ENCODE data around the gene CCDC74B. TPM values are rescaled to one million over a fixed set of nuclear protein-coding genes. Genes with fewer than 3 reads are reported as not detected.
"Not testable (repeated sequence)": the region's sequence is repeated elsewhere in the genome, so short reads cannot be mapped to it uniquely, and the experiment has no call there.

The CCDC74B gene
- polyA plus RNA-seq, 3 donors: not detected

DNA sequence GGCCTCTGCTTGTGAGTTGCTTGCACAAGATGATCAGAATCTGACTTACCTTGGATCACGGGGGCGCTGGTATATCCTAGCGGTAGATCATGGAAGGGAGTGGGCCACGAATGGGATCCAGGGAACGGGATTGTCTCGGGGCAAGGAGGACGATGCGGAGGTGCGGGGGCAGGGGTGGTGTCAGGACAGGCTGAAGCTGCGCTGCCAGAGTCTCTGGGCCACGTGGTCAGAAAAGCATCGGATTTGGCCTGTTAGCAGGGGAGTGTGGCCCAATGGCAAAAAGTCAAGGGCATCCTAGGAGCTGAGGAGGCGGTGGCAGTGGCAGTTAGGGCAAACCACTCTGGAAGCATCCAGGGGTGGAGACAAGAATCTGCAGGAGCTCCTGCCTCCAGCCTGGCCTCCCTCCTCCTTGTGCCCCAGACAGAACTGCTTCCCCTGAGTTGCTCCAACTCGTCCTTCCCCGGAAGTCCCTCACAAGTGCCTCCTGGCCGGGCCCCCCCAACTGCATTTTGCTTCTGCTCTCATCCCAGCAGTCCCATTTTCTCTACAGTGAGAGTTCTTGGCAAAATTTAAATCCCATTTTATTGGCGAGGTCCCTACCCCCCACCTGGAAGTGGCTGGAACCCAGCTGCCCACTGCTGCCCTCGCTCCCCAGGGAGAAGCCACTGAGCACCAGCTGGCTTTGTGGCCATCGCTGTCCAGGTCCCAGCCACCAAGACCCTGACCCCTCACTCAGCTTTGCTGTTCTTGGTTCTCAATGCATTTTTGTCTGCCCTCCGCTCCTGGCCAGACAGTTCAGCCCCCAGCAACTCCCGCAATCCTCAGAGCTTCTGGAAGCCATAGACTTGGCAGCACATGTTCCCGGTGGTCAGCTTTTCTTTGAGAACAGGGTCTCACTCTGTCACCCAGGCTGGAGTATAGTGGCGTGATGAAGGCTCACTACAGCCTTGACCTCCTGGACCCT is 5.6 kb upstream of the CCDC74B start:
- H2AFZ ChIP-seq (ENCODE audit: insufficient read depth, low read depth, low read length, poor library complexity, severe bottlenecking): no peak overlapping the region
- Mint-ChIP-seq H3K27me3 (ENCODE audit: low read depth in 3 of 3) (peaks cover 19 to 24% (median 23%) of the 10 kb centered on the region in 3 donors), H3K4me3 (no peak overlapping the region), H3K36me3 (peaks cover 17 to 44% of the 10 kb centered on the region in 2 donors), H3K4me1 (no peaks in the 10 kb centered on the region), H3K27ac (peak overlapping the region in 2 of 7 donors; percentile 21 to 33), H3K9me3 (peaks cover 0 to 3% (median 0%) of the 10 kb centered on the region in 7 donors)
- H3K4me2 ChIP-seq (replicated peaks; ENCODE audit: extremely low read depth, low read length, poor library complexity, severe bottlenecking): no peak overlapping the region
- no peak overlapping the region for H3K4me3 ChIP-seq (replicated peaks in 1 of 3; ENCODE audit: low read depth in 2 of 3, low read length in 3 of 3)
- no peak overlapping the region for H3K27ac ChIP-seq (ENCODE audit: low read depth in 1 of 2, low read length in 2 of 2)
- TF ChIP-seq, protein P1, sequence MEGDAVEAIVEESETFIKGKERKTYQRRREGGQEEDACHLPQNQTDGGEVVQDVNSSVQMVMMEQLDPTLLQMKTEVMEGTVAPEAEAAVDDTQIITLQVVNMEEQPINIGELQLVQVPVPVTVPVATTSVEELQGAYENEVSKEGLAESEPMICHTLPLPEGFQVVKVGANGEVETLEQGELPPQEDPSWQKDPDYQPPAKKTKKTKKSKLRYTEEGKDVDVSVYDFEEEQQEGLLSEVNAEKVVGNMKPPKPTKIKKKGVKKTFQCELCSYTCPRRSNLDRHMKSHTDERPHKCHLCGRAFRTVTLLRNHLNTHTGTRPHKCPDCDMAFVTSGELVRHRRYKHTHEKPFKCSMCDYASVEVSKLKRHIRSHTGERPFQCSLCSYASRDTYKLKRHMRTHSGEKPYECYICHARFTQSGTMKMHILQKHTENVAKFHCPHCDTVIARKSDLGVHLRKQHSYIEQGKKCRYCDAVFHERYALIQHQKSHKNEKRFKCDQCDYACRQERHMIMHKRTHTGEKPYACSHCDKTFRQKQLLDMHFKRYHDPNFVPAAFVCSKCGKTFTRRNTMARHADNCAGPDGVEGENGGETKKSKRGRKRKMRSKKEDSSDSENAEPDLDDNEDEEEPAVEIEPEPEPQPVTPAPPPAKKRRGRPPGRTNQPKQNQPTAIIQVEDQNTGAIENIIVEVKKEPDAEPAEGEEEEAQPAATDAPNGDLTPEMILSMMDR (IDR thresholded peaks at IDR 0.05): no peak
- peaks cover 4 to 10% of the 10 kb centered on the region in 2 donors for H3K27me3 ChIP-seq (ENCODE audit: control insufficient read depth in 2 of 2, insufficient read depth in 2 of 2, low read length in 2 of 2)
- intact Hi-C loops (cut with micrococcal nuclease): no loop called here
- WGBS (ENCODE audit: insufficient coverage): 93% methylated on average over 21 of the region's 23 CpGs
- H3K4me1 ChIP-seq (ENCODE audit: control insufficient read depth in 1 of 2, insufficient read depth in 2 of 2, low read length in 2 of 2): no peaks in the 10 kb centered on the region
- no peaks in the 10 kb centered on the region for H3K9me3 ChIP-seq (replicated peaks in 1 of 2; ENCODE audit: control insufficient read depth in 1 of 2, insufficient read depth in 1 of 2, low read length in 2 of 2)
- H3K79me2 ChIP-seq (ENCODE audit: insufficient read depth, low read length): no peaks in the 10 kb centered on the region
- no peak overlapping the region for H3K9ac ChIP-seq (ENCODE audit: insufficient read depth, low read length, poor library complexity, severe bottlenecking)
- H4K20me1 ChIP-seq (ENCODE audit: insufficient read depth, low read length): no peaks in the 10 kb centered on the region
- DNase-seq: no peak
- H3K36me3 ChIP-seq (replicated peaks in 1 of 2; ENCODE audit: control insufficient read depth in 1 of 2, insufficient read depth in 2 of 2, low read length in 2 of 2): peaks cover 29 to 37% of the 10 kb centered on the region in 2 donors

- DNase-seq; H3K4me1 ChIP-seq (ENCODE audit: control insufficient read depth in 1 of 2, insufficient read depth in 2 of 2, low read length in 2 of 2); H3K79me2 ChIP-seq (ENCODE audit: insufficient read depth, low read length); H3K9me3 ChIP-seq (replicated peaks in 1 of 2; ENCODE audit: control insufficient read depth in 1 of 2, insufficient read depth in 1 of 2, low read length in 2 of 2); H3K4me2 ChIP-seq (replicated peaks; ENCODE audit: extremely low read depth, low read length, poor library complexity, severe bottlenecking); H3K9me3 Mint-ChIP-seq; H3K9ac ChIP-seq (ENCODE audit: insufficient read depth, low read length, poor library complexity, severe bottlenecking); H3K27ac ChIP-seq (ENCODE audit: low read depth in 1 of 2, low read length in 2 of 2); intact Hi-C loops (cut with micrococcal nuclease); H3K4me3 ChIP-seq (replicated peaks in 1 of 3; ENCODE audit: low read depth in 2 of 3, low read length in 3 of 3); H3K4me3 Mint-ChIP-seq; H4K20me1 ChIP-seq (ENCODE audit: insufficient read depth, low read length); H2AFZ ChIP-seq (ENCODE audit: insufficient read depth, low read depth, low read length, poor library complexity, severe bottlenecking); H3K27ac Mint-ChIP-seq: not testable (repeated sequence)
- WGBS (ENCODE audit: insufficient coverage): no CpG with 5 or more reads among the region's 6 CpGs
- H3K36me3 ChIP-seq (replicated peaks in 1 of 2; ENCODE audit: control insufficient read depth in 1 of 2, insufficient read depth in 2 of 2, low read length in 2 of 2): peaks cover 14 to 18% of the 10 kb centered on the region in 2 donors
- H3K27me3 ChIP-seq (ENCODE audit: control insufficient read depth in 2 of 2, insufficient read depth in 2 of 2, low read length in 2 of 2): peaks cover 9 to 23% of the 10 kb centered on the region in 2 donors
- H3K27me3 Mint-ChIP-seq (ENCODE audit: low read depth in 3 of 3): peaks cover 36 to 38% (median 37%) of the 10 kb centered on the region in 3 donors
- peaks cover 8 to 25% of the 10 kb centered on the region in 2 donors for H3K36me3 Mint-ChIP-seq
- H3K4me1 Mint-ChIP-seq: peaks cover 12% of the 10 kb centered on the region
Observed at GRCh38 chr2:130148515-130148914, 3.6 kb upstream of the CCDC74B start.

DNA sequence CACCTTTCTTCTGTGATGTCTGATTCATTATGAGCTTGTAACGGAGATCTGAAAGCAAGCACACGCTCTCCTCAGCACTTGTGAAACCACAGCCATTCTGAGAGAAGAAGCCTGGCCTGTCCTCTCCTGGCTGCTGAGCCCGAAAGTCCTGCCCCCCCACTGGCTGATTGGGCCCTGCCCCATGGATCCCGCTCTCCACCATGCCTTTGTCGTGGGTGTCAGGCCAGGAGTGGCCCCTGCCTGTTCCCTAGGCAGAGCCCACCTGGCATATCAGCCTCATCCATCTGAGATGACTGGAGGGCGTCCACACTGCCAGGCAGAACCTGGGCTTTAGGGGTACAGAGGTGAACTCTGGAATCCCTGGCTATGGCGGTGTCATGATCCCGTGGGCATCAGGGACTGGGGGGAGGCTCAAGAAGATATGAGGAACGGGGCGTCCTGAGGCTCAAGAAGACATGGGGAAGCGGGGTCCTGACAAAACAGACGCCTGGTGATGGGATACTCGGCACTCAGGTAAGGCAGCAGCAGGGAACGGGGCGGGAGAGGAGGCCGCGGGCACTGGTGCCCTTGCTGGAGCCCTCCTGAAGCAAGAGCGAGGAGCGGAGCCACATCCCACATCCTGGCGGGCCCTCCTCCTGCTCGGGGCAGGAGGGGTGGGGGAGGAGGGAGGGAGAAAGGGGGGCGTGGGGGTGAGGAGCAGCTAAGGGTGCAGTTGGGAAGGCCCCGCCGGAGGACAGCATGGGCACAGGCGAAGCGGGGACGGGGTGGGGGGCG is 1.5 kb downstream of the CCDC74B start:
- H3K27ac ChIP-seq (ENCODE audit: low read depth in 1 of 2, low read length in 2 of 2); H3K9me3 ChIP-seq (replicated peaks in 1 of 2; ENCODE audit: control insufficient read depth in 1 of 2, insufficient read depth in 1 of 2, low read length in 2 of 2); H3K36me3 ChIP-seq (replicated peaks in 1 of 2; ENCODE audit: control insufficient read depth in 1 of 2, insufficient read depth in 2 of 2, low read length in 2 of 2); intact Hi-C loops (cut with micrococcal nuclease); H3K4me2 ChIP-seq (replicated peaks; ENCODE audit: extremely low read depth, low read length, poor library complexity, severe bottlenecking); H3K79me2 ChIP-seq (ENCODE audit: insufficient read depth, low read length); DNase-seq; H3K9ac ChIP-seq (ENCODE audit: insufficient read depth, low read length, poor library complexity, severe bottlenecking); H4K20me1 ChIP-seq (ENCODE audit: insufficient read depth, low read length); H3K4me3 ChIP-seq (replicated peaks in 1 of 3; ENCODE audit: low read depth in 2 of 3, low read length in 3 of 3); H3K36me3 Mint-ChIP-seq; H2AFZ ChIP-seq (ENCODE audit: insufficient read depth, low read depth, low read length, poor library complexity, severe bottlenecking); H3K4me1 ChIP-seq (ENCODE audit: control insufficient read depth in 1 of 2, insufficient read depth in 2 of 2, low read length in 2 of 2): not testable (repeated sequence)
- H3K27me3 ChIP-seq (ENCODE audit: control insufficient read depth in 2 of 2, insufficient read depth in 2 of 2, low read length in 2 of 2): peaks cover 12 to 31% of the 10 kb centered on the region in 2 donors
- WGBS (ENCODE audit: insufficient coverage): 78% methylated on average over 10 of the region's 28 CpGs
- H3K9me3 Mint-ChIP-seq: peaks cover 0 to 11% (median 6%) of the 10 kb centered on the region in 7 donors
- peak overlapping the region in 1 of 7 donors; percentile 37 for H3K27ac Mint-ChIP-seq
- peaks cover 12% of the 10 kb centered on the region for H3K4me1 Mint-ChIP-seq
- H3K4me3 Mint-ChIP-seq: peak overlapping the region; percentile 65 to 81
- peaks cover 40 to 51% (median 45%) of the 10 kb centered on the region in 3 donors for H3K27me3 Mint-ChIP-seq (ENCODE audit: low read depth in 3 of 3)
